Neural crest cell (in vitro differentiated cells): Measurements from ENCODE around the gene MXI1. TPM values are rescaled to one million over a fixed set of nuclear protein-coding genes. Genes with fewer than 3 reads are reported as not detected.
"Not testable (repeated sequence)": the region's sequence is repeated elsewhere in the genome, so short reads cannot be mapped to it uniquely, and the experiment has no call there.

Source experiments
- DNase-seq: peaks from one replicate; pipeline ENCODE4 v3.0.0; 2021; ENCODE audit warnings: low read depth, mixed read lengths, low spot score
- H3K27ac Mint-ChIP-seq: one replicate; pipeline ENCODE4 v1.8.0; 2021; ENCODE audit warnings: mild to moderate bottlenecking, mixed read lengths; ENCODE audit not compliant: unreplicated experiment
- H3K27me3 Mint-ChIP-seq: 2 replicates; pipeline ENCODE4 v1.8.0; 2021; ENCODE audit warnings: low read depth, mild to moderate bottlenecking, mixed read lengths
- H3K36me3 Mint-ChIP-seq: 2 replicates; pipeline ENCODE4 v1.8.0; 2021; ENCODE audit warnings: low read depth, mild to moderate bottlenecking, mixed read lengths
- H3K4me1 Mint-ChIP-seq: 2 replicates; pipeline ENCODE4 v1.8.0; 2021; ENCODE audit warnings: mixed read lengths
- H3K4me3 Mint-ChIP-seq: one replicate; pipeline ENCODE4 v1.8.0; 2021; ENCODE audit warnings: mild to moderate bottlenecking, mixed read lengths
- H3K9me3 Mint-ChIP-seq: 2 replicates; pipeline ENCODE4 v1.8.0; 2021; ENCODE audit warnings: mixed read lengths
- total RNA-seq: library from RNA; stranded (reverse); gene quantifications from 2 replicates; pipeline ENCODE4 v1.2.1, GENCODE V29; 2021
- TF ChIP-seq, protein P1 (sequence below): fragments of 200-600 bp; sonication (generic); conservative IDR thresholded peaks from 2 replicates; pipeline ENCODE4 v1.5.0; 2021; ENCODE audit warnings: antibody characterized with exemption, mild to moderate bottlenecking

Gene MXI1
- total RNA-seq, 1 donor from 2014 or later, result 18.6 TPM

DNA sequence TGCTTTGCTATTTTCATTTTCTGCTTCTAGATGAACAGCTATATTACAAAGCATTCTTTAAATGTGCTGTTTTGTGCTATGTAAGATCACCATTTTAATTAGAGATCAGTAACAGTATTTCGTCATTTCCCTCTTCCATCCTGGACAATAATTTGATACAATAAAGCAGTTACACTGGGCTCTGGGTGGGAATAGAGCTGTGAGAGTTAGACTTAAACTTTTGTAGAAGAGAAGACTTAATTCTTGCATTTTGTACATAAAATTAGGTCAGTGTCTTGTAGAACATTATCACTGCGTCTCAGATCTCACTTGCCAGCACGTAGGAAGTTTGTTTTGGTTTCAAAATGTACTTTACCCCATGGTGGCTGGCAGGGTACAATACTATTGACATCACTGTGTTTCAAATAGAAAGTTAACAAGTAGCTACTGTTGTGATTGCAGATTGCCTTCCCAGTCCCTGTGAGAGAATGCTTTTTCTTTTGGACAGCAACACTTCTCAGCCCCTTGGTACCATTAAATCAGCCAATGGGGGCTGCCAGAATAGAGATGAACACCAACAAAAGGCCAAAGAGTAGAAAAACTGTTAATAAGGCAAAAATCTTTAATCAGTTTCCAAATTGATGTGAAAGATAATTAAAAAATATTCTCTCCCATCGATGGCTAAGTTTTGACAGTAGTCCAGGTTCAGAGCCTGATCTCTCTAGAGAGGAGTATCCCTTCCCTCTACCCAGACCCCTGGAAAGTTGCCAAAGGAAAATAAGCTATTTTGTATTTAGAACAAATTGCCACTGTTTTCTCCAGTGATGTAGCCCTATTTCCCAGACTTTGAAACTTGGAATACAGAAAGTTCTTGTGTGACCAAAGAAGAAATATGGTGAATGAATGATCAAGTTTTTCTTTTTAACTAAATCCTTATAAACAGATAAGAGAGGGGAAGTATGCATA is 62.2 kb downstream of the MXI1 start:
- DNase-seq, result no peak
- Mint-ChIP-seq H3K27me3 (no peaks in the 10 kb centered on the region), H3K9me3 (no peaks in the 10 kb centered on the region), H3K27ac (no peak overlapping the region), H3K36me3 (no peaks in the 10 kb centered on the region), H3K4me3 (no peak overlapping the region), H3K4me1 (peaks cover 23% of the 10 kb centered on the region)
- TF ChIP-seq, protein P1, sequence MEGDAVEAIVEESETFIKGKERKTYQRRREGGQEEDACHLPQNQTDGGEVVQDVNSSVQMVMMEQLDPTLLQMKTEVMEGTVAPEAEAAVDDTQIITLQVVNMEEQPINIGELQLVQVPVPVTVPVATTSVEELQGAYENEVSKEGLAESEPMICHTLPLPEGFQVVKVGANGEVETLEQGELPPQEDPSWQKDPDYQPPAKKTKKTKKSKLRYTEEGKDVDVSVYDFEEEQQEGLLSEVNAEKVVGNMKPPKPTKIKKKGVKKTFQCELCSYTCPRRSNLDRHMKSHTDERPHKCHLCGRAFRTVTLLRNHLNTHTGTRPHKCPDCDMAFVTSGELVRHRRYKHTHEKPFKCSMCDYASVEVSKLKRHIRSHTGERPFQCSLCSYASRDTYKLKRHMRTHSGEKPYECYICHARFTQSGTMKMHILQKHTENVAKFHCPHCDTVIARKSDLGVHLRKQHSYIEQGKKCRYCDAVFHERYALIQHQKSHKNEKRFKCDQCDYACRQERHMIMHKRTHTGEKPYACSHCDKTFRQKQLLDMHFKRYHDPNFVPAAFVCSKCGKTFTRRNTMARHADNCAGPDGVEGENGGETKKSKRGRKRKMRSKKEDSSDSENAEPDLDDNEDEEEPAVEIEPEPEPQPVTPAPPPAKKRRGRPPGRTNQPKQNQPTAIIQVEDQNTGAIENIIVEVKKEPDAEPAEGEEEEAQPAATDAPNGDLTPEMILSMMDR, result no peak

DNA sequence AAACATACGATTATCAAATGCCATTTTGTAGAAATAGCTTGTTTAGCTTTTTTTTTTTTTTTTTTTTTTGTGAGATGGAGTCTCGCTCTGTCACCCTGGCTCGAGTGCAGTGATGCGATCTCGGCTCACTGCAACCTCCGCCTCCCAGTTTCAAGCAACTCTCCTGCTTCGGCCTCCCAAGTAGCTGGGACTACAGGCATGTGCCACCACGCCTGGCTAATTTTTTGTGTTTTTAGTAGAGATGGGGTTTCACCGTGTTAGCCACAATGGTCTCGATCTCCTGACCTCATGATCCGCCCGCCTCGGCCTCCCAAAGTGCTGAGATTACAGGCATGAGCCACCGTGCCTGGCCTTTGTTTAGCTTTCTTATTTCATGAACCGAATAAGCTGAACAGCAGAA is 65.6 kb downstream of the MXI1 start:
- H3K4me1 Mint-ChIP-seq, result peaks cover 31% of the 10 kb centered on the region
- H3K9me3 Mint-ChIP-seq, H3K4me3 Mint-ChIP-seq, H3K36me3 Mint-ChIP-seq, DNase-seq, H3K27ac Mint-ChIP-seq, H3K27me3 Mint-ChIP-seq: not testable (repeated sequence)

DNA sequence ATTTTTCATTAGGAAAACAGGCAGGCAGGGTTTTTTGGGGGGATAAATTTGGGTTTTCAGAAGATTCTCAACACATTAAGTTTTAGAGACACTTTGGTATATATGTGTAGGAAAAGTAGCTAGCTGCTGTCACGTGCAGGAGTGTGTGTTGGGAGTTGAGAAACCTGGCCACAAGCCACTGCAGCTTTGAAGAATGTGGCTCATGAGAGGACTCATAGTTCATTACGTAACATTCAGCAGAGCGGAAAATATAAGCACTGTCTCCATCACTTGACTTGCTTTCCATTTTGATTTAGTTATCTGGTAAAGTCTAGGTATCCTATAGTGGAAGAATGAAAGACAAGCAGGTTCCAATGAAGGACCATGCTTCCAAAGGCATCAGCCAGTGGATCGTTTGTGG is 66.1 kb downstream of the MXI1 start:
- no peaks in the 10 kb centered on the region for H3K36me3 Mint-ChIP-seq
- peaks cover 31% of the 10 kb centered on the region for H3K4me1 Mint-ChIP-seq
- no peak for DNase-seq
- H3K9me3 Mint-ChIP-seq, result no peaks in the 10 kb centered on the region
- no peak overlapping the region for H3K4me3 Mint-ChIP-seq
- H3K27ac Mint-ChIP-seq, result no peak overlapping the region
- TF ChIP-seq, protein P1, result no peak
- H3K27me3 Mint-ChIP-seq, result no peaks in the 10 kb centered on the region

DNA sequence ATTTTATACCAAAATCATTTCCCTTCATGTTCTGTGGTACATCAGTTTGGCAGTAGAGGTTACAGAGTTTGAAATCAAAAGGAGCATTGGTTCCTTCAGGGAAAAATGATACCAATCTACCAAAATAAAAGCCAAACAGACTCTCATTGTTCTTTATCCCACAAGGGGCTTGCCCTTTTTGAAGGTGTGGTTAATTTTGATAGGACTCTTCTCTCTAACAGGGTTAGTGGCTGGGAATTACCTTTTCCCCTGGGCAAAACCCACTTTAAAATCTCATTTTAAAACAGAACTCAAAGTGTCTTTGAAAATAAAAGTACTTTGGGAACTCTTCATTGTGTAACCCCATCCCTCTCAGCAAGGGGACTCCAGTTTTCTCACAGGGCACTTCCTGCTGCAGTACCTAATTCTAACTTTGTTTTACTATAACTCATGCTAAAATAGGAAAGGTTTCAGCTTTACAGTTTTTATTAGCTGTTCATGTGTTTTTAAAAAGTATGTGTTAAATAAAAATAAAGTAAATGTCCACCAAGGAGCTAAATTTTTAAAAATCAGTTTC is 66.7 kb downstream of the MXI1 start:
- TF ChIP-seq, protein P1, result no peak
- no peak overlapping the region for H3K4me3 Mint-ChIP-seq
- DNase-seq, result no peak
- no peaks in the 10 kb centered on the region for H3K36me3 Mint-ChIP-seq
- H3K27ac Mint-ChIP-seq, result no peak overlapping the region
- H3K27me3 Mint-ChIP-seq, result no peaks in the 10 kb centered on the region
- H3K4me1 Mint-ChIP-seq, result peaks cover 31% of the 10 kb centered on the region
- no peaks in the 10 kb centered on the region for H3K9me3 Mint-ChIP-seq

DNA sequence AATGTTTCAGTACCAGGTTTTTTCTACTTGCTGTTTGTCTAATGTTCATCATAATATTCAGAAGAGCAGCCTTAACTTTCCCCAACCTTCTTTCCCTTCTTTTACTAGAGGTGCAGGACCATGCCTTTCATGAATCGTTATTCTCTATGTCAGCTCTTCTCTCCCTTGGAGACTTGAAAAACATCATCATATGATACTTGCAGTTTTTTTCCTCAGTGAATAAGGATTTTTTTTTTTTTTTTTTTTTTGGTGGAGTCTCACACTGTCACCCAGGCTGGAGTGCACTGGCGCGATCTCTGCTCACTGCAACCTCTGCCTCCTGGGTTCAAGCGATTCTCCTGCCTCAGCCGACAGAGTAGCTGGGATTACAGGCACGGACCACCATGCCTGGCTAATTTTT is 67.2 kb downstream of the MXI1 start:
- TF ChIP-seq, protein P1, result no peak
- H3K4me1 Mint-ChIP-seq, result peaks cover 31% of the 10 kb centered on the region
- no peaks in the 10 kb centered on the region for H3K9me3 Mint-ChIP-seq
- H3K27me3 Mint-ChIP-seq, result no peaks in the 10 kb centered on the region
- H3K36me3 Mint-ChIP-seq, result no peaks in the 10 kb centered on the region
- H3K27ac Mint-ChIP-seq, result no peak overlapping the region
- no peak for DNase-seq
- no peak overlapping the region for H3K4me3 Mint-ChIP-seq

DNA sequence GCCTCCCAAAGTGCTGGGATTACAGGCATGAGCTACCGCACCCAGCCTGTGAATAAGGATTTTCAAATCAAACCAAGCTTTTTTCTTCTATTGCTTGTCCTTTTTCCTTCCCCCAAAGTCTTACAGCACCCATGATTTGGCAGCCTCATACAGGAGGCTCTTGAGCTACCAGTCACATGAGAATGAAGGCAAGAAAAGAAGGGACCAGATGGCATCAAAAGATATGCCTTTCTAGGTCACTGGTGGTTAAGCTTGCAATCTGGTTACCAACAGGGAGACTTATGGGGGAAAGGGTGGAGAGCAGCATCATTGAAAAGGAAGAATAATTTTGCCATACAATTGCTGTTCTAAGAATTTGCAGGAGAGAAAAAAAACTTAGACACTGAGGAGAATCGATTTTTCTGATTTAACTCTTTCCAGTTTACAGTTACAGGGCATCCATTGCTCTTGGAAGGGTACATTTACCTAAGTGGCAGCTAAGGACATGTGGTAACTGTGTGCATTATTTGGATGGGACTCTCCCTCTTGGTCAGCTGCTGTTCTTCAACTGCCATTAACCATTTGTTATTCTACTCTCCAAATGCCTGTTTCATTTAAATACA is 67.8 kb downstream of the MXI1 start:
- Mint-ChIP-seq H3K27me3 (no peaks in the 10 kb centered on the region), H3K4me1 (peaks cover 26% of the 10 kb centered on the region), H3K4me3 (no peak overlapping the region), H3K27ac (no peak overlapping the region), H3K36me3 (no peaks in the 10 kb centered on the region), H3K9me3 (no peaks in the 10 kb centered on the region)
- TF ChIP-seq, protein P1, result no peak
- no peak for DNase-seq
